LoVo (cell line): Measurements from ENCODE around the gene GPATCH4.

ENCODE experiments used
- DNase-seq: peaks from one replicate; pipeline ENCODE4 v3.0.0-alpha.2; 2016; ENCODE audit warnings: low spot score

Gene GPATCH4

DNA sequence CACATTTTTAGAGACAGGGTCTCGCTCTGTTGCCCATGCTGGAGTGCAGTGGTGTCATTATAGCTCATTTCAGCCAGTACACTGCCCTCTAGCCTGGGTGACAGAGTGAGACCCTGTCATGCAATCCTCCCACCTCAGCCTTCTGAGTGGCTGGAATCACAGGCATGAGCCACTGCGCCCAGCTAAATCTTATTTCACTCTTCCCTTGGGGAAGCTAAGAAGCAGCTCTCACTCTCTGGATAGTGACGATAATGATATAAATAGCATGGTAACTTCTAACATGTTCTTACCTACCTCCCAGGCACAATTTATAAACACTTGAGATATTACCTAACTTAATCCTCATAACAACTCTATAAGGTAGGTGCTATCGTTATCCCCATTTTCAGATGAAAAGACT lies 53.8 kb downstream of the GPATCH4 start:
- no peak for DNase-seq

DNA sequence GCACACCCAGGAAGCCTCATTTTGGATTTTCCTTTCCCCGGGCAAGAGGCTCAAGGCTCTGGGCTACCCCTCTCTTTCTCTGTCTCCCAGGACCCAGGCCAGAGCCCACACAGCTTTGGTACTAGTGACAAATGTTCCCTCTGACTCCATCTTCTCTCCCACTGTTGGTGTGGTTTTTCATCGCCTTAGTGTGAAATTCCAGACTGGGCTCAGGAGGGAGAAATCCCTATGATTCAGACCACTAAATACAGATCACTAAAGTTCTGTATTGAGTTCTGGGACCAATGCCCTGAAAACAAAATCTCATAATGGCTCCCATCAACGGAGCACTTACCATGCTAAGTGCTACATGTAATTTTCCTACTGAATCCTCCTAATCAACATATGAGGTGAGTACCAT lies 55.0 kb downstream of the GPATCH4 start:
- no peak for DNase-seq

- no peak for DNase-seq
Measured at GRCh38 chr1:156544592-156545102, 56.6 kb downstream of the GPATCH4 start.
